Measurements from ENCODE around the gene DMD.

DMD gene

GRCh38 chrX:31909850-31910572 is 1301.3 kb downstream of the DMD start:
- TF ChIP-seq CTCF (IDR thresholded peaks at IDR 0.05; ENCODE audit: borderline replicate concordance, control extremely low read depth, extremely low read depth, insufficient read depth, missing control alignments): no peak
- in situ Hi-C loops (cut with MboI; ENCODE audit: low sequenced_read_pairs, unreplicated experiment): no loop called here
- DNase-seq (ENCODE audit: low spot score): no peak

DNA sequence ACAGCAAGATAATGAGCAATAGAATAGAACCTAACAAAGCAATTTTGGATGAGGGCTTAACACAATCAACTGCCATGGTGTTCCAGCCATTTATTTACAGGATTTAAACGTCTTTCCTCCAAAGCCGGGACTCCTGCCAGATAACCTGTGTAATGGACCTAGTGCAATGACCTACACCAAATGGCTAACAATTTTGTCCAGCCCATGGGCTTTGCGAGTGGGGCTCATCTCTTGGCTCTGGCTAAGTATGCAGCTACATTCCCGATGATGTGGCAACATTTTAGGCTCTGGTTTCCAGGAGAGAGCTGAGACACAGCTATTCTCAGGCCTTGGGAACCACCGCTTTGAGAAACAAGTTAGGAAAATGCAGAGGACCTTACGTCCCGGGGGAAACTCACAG is 1317.2 kb downstream of the DMD start:
- in situ Hi-C loops (cut with MboI; ENCODE audit: low sequenced_read_pairs, unreplicated experiment): no loop called here
- no peak for DNase-seq (ENCODE audit: low spot score)
- no peak for TF ChIP-seq CTCF (IDR thresholded peaks at IDR 0.05; ENCODE audit: borderline replicate concordance, control extremely low read depth, extremely low read depth, insufficient read depth, missing control alignments)

DNA sequence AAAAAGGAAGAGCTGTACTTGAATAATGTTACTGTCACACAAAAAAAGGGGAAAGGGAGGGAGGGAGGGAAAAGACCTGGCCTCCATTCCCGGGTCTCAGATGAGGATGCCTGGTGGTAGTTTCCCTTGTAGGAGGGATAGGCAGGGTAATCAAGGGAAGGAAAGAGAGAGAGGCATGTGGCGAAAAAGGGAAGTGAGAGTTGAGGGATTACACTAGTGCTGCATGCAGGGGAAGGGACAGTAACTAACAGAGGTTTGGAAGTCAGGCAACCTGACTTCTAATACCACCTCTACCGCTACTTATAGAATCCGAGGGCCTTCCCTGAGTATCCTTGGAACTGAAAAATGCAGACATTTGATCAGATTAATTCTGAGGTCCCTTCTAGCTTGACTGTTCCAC is 1317.8 kb downstream of the DMD start:
- DNase-seq (ENCODE audit: low spot score): no peak
- in situ Hi-C loops (cut with MboI; ENCODE audit: low sequenced_read_pairs, unreplicated experiment): no loop called here
- no peak for TF ChIP-seq CTCF (IDR thresholded peaks at IDR 0.05; ENCODE audit: borderline replicate concordance, control extremely low read depth, extremely low read depth, insufficient read depth, missing control alignments)

DNA sequence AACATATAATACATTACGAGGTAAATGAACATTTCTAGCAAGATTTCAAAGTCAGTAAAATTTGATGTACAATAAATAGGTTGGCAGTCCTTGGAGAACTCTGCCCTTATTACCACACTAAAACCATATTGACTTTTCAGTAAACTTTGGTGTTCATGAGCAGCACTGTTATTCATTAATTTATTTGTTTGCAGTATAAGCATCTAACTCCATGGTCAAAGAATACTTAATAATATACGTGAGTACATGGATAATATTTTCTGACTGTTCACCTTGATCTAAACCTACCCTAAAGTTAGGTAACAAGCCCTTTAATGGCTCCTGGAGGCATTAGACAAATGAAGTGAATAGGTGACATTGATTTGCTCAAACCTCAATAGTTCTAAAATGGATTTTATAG is 1322.3 kb downstream of the DMD start:
- in situ Hi-C loops (cut with MboI; ENCODE audit: low sequenced_read_pairs, unreplicated experiment): no loop called here
- no peak for TF ChIP-seq CTCF (IDR thresholded peaks at IDR 0.05; ENCODE audit: borderline replicate concordance, control extremely low read depth, extremely low read depth, insufficient read depth, missing control alignments)
- no peak for DNase-seq (ENCODE audit: low spot score)

DNA sequence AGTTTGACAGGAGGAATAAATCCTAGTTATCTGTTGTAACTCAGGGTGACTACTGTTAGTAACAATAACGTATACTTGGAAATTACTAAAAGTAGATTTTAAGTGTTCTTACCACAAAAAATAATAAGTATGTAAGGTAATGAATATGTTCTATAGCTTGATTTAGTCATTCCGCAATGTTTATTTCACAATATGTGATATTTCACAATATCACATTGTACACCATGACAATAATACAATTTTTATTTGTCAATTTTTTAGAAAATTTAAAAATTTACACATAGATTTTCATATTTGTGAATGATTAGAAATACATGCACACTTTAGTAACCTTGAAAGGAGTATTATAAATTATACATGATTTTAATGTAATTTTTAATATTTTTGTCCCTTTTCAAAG is 1326.8 kb downstream of the DMD start:
- in situ Hi-C loops (cut with MboI; ENCODE audit: low sequenced_read_pairs, unreplicated experiment): no loop called here
- TF ChIP-seq CTCF (IDR thresholded peaks at IDR 0.05; ENCODE audit: borderline replicate concordance, control extremely low read depth, extremely low read depth, insufficient read depth, missing control alignments): no peak
- DNase-seq (ENCODE audit: low spot score): no peak

DNA sequence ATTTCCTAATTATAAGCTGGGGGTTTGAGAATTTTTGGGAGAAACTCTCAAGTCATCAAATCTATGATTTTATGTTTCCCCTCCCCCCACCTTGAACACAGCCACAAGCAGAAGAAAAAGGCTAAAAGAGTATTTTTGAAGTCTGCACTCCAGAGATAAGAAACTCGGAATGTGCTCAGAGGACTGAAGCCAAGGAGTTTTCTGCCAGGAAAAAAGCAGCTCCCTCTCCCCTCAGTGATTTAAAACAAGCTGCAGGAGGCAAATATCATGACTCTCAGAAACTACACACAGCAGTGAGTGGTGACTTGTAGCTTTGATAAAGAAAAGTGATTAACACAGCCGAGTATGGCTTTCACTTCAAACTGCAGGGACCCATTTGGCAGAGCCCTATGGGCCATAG is 1339.3 kb downstream of the DMD start:
- no peak for DNase-seq (ENCODE audit: low spot score)
- no peak for TF ChIP-seq CTCF (IDR thresholded peaks at IDR 0.05; ENCODE audit: borderline replicate concordance, control extremely low read depth, extremely low read depth, insufficient read depth, missing control alignments)

More for the DNA sequence above, 1339.3 kb downstream of the DMD start:
- in situ Hi-C loops (cut with MboI; ENCODE audit: low sequenced_read_pairs, unreplicated experiment): no loop called here

Measured in GM13976 (cell line).